Body of pancreas (tissue), 4 donors: ENCODE results near the gene PBX3. TPM values are rescaled to one million over a fixed set of nuclear protein-coding genes. Genes with fewer than 3 reads are reported as not detected.

ENCODE experiments used
- ATAC-seq: fragments of 150-250 bp; one replicate; pipeline ENCODE4 v1.9.1; 2016
- DNase-seq, 4 donors: peaks; one replicate each; pipeline ENCODE4 v3.0.0-alpha.2; 2019
- H3K27ac ChIP-seq, 4 donors: fragments of 200-600 bp; sonication (generic); 1 replicate in 3 of 4; 2 replicates in 1 of 4; pipeline versions ENCODE4 v1.5.1 to v1.6.1; 2016 to 2019; ENCODE audit warnings: mild to moderate bottlenecking in 1 of 4, mixed read lengths in 1 of 4, moderate library complexity in 1 of 4
- H3K27me3 ChIP-seq, 2 donors: fragments of 200-600 bp; sonication (generic); one replicate each; pipeline ENCODE4 v1.6.0; 2016; ENCODE audit warnings: mild to moderate bottlenecking in 1 of 2
- H3K36me3 ChIP-seq, 2 donors: fragments of 200-600 bp; sonication (generic); replicated peaks in 1 of 2; 2 replicates each; pipeline ENCODE4 v1.5.1; 2016; ENCODE audit warnings: low read depth in 2 of 2; ENCODE audit not compliant: insufficient read depth in 1 of 2
- H3K4me1 ChIP-seq: fragments of 200-600 bp; sonication (generic); one replicate; pipeline ENCODE4 v1.6.0; 2016
- H3K4me3 ChIP-seq, 2 donors: fragments of 200-600 bp; sonication (generic); 1 replicate in 1 of 2; 2 replicates in 1 of 2; pipeline ENCODE4 v1.5.1; 2016 to 2019
- H3K9me3 ChIP-seq, 3 donors: fragments of 200-600 bp; sonication (generic); 1 replicate in 2 of 3; 2 replicates in 1 of 3; pipeline ENCODE4 v1.5.1; 2016
- POLR2A ChIP-seq, 3 donors: fragments of 450-650 bp; IDR thresholded peaks; one replicate each; pipeline ENCODE4 v1.6.1; 2016; ENCODE audit warnings: antibody characterized with exemption in 3 of 3, mild to moderate bottlenecking in 2 of 3
- WGBS, 2 donors: methylation state at CpG; one replicate each; pipeline ENCODE4 v1.1.5; 2017; 5-methylcytosine and 5-hydroxymethylcytosine counted together
- intact Hi-C: fragments of 100-400 bp; cut with DNase I; formaldehyde crosslinking; loops from one replicate; pipeline ENCODE4 v1.15.1; 2023
- total RNA-seq, 2 donors: library from RNA; depleted of rRNA; stranded (reverse); fragments of >200 nt; gene quantifications; one replicate each; pipeline ENCODE4 v1.1.0, GENCODE V29; 2016
- TF ChIP-seq, protein P1 (sequence below), 7 experiments: fragments of 450-650 bp in 4 of 7; fragments of 200-600 bp in 3 of 7; sonication (generic) in 3 of 7; IDR thresholded peaks; one replicate each; pipeline ENCODE4 v1.5.1; 2016 to 2019; ENCODE audit warnings: antibody characterized with exemption in 7 of 7

Gene PBX3
- total RNA-seq, 2 donors from 2014 or later = 12.5 to 36.3 TPM

DNA sequence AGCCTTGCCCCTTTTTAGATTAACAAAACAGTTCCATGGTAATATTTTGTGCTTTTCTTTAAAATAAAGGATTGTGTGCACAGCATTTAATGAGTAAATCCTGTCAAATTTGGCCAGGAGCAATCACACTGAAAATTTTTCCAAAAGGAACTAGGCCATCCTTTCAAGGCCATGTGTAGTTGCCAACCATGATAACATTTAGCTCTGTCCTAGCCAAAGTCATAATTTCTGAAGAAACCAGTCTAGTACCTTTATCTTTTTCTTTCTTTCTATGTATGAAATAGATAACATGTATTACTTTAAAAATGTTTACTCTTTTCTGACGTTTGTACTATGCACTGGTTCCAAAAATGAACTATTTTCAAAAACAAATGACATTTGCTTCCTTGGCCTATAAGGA is 143.7 kb downstream of the PBX3 start:
- TF ChIP-seq, protein P1, sequence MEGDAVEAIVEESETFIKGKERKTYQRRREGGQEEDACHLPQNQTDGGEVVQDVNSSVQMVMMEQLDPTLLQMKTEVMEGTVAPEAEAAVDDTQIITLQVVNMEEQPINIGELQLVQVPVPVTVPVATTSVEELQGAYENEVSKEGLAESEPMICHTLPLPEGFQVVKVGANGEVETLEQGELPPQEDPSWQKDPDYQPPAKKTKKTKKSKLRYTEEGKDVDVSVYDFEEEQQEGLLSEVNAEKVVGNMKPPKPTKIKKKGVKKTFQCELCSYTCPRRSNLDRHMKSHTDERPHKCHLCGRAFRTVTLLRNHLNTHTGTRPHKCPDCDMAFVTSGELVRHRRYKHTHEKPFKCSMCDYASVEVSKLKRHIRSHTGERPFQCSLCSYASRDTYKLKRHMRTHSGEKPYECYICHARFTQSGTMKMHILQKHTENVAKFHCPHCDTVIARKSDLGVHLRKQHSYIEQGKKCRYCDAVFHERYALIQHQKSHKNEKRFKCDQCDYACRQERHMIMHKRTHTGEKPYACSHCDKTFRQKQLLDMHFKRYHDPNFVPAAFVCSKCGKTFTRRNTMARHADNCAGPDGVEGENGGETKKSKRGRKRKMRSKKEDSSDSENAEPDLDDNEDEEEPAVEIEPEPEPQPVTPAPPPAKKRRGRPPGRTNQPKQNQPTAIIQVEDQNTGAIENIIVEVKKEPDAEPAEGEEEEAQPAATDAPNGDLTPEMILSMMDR (IDR thresholded peaks at IDR 0.05) = no peak
- Histone ChIP-seq H3K4me3 (no peak overlapping the region), H3K27me3 (no peaks in the 10 kb centered on the region), H3K9me3 (no peaks in the 10 kb centered on the region), H3K36me3 (no peaks in the 10 kb centered on the region), H3K27ac (peak overlapping the region in 2 of 4 donors; percentile 39 to 73), H3K4me1 (peaks cover 25% of the 10 kb centered on the region)
- ATAC-seq = no peak
- no peak for DNase-seq
- WGBS, 2 donors = 12 to 14% methylated on average over 1 of the region's 1 CpG
- intact Hi-C loops = no loop called here

GRCh38 chr9:125893277-125893676 is 146.1 kb downstream of the PBX3 start:
- no peak for ATAC-seq
- no peak for TF ChIP-seq POLR2A (IDR thresholded peaks at IDR 0.05)
- TF ChIP-seq, protein P1 (IDR thresholded peaks at IDR 0.05) = no peak
- no peak overlapping the region for H3K4me3 ChIP-seq
- WGBS, 2 donors = 65 to 70% methylated on average over 2 of the region's 2 CpGs
- no peaks in the 10 kb centered on the region for H3K9me3 ChIP-seq
- intact Hi-C loops = no loop called here
- no peaks in the 10 kb centered on the region for H3K36me3 ChIP-seq
- H3K27me3 ChIP-seq = no peaks in the 10 kb centered on the region
- H3K4me1 ChIP-seq = peaks cover 16% of the 10 kb centered on the region
- DNase-seq = no peak
- H3K27ac ChIP-seq = no peak overlapping the region

DNA sequence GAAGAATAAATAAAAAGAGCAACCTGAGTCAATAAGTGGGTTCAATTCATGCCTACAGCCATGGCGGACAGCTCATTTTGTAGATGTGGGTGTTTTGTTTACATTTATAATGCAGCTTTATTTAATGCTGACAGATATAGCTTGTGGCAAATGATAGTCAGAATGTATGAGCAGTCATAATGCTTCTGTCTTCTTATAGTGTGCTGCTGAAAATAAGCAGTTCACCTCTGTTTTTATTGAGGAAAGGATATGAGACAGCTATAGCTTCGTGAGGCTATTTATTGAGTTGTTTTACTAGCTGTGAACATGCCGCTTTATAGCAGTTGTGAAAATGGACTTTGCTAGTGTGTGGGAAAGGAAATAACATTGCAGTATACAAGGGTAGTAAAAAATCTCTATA is 147.4 kb downstream of the PBX3 start:
- 93 to 96% methylated on average over 3 of the region's 3 CpGs for WGBS, 2 donors
- H3K4me1 ChIP-seq = peaks cover 12% of the 10 kb centered on the region
- H3K4me3 ChIP-seq = no peak overlapping the region
- DNase-seq (no peak), ATAC-seq (no peak)
- H3K27ac ChIP-seq = no peak overlapping the region
- no peaks in the 10 kb centered on the region for H3K27me3 ChIP-seq
- H3K36me3 ChIP-seq = no peaks in the 10 kb centered on the region
- TF ChIP-seq POLR2A (IDR thresholded peaks at IDR 0.05) = no peak
- TF ChIP-seq, protein P1 (IDR thresholded peaks at IDR 0.05) = no peak
- H3K9me3 ChIP-seq = no peaks in the 10 kb centered on the region
- intact Hi-C loops = no loop called here

DNA sequence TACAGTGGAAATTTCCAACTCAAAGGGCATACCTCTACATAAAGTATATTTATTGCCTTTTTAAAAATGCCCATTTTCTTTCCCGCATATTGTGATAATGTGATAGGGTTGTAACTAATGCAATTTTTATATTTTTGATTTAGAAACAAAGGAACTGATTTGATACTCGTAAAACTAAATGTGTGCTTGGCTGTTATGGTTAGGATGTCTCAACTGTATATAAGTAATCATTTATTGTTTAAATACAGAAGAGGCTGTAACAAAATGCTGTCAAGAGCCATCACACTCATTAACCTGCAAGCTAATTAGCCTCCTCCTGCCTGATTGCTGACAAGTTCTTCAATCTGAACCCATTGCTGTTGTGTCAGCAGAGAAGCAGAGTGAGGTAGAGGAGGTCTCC is 149.2 kb downstream of the PBX3 start:
- H3K27ac ChIP-seq = no peak overlapping the region
- DNase-seq = no peak
- intact Hi-C loops = no loop called here
- TF ChIP-seq, protein P1 (IDR thresholded peaks at IDR 0.05) = no peak
- no peak for TF ChIP-seq POLR2A (IDR thresholded peaks at IDR 0.05)
- no peaks in the 10 kb centered on the region for H3K27me3 ChIP-seq
- no peaks in the 10 kb centered on the region for H3K9me3 ChIP-seq
- no peak for ATAC-seq
- H3K4me3 ChIP-seq = no peak overlapping the region
- no peaks in the 10 kb centered on the region for H3K36me3 ChIP-seq
- H3K4me1 ChIP-seq = no peaks in the 10 kb centered on the region
- WGBS, 2 donors = 91 to 93% methylated on average over 2 of the region's 2 CpGs

GRCh38 chr9:125896964-125897363 is 149.8 kb downstream of the PBX3 start:
- WGBS, 2 donors = 61 to 72% methylated on average over 2 of the region's 2 CpGs
- TF ChIP-seq POLR2A (IDR thresholded peaks at IDR 0.05) = no peak
- TF ChIP-seq, protein P1 (IDR thresholded peaks at IDR 0.05) = no peak
- no peak for ATAC-seq
- intact Hi-C loops = no loop called here
- no peaks in the 10 kb centered on the region for H3K9me3 ChIP-seq
- no peaks in the 10 kb centered on the region for H3K36me3 ChIP-seq
- DNase-seq = no peak
- no peak overlapping the region for H3K4me3 ChIP-seq
- H3K4me1 ChIP-seq = no peaks in the 10 kb centered on the region
- no peak overlapping the region for H3K27ac ChIP-seq
- H3K27me3 ChIP-seq = no peaks in the 10 kb centered on the region
